NCI-H1105 treated with DMSO at 0.1 percent for 48 hours (cell line): ENCODE data around the gene RPS6KC1.
"Not testable (repeated sequence)": the region's sequence is repeated elsewhere in the genome, so short reads cannot be mapped to it uniquely, and the experiment has no call there.

Source experiments
- DNase-seq: peaks from one replicate; lab custom pipeline; 2025; lab: John Stamatoyannopoulos, UW

Gene RPS6KC1, protein sequence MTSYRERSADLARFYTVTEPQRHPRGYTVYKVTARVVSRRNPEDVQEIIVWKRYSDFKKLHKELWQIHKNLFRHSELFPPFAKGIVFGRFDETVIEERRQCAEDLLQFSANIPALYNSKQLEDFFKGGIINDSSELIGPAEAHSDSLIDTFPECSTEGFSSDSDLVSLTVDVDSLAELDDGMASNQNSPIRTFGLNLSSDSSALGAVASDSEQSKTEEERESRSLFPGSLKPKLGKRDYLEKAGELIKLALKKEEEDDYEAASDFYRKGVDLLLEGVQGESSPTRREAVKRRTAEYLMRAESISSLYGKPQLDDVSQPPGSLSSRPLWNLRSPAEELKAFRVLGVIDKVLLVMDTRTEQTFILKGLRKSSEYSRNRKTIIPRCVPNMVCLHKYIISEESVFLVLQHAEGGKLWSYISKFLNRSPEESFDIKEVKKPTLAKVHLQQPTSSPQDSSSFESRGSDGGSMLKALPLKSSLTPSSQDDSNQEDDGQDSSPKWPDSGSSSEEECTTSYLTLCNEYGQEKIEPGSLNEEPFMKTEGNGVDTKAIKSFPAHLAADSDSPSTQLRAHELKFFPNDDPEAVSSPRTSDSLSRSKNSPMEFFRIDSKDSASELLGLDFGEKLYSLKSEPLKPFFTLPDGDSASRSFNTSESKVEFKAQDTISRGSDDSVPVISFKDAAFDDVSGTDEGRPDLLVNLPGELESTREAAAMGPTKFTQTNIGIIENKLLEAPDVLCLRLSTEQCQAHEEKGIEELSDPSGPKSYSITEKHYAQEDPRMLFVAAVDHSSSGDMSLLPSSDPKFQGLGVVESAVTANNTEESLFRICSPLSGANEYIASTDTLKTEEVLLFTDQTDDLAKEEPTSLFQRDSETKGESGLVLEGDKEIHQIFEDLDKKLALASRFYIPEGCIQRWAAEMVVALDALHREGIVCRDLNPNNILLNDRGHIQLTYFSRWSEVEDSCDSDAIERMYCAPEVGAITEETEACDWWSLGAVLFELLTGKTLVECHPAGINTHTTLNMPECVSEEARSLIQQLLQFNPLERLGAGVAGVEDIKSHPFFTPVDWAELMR

DNA sequence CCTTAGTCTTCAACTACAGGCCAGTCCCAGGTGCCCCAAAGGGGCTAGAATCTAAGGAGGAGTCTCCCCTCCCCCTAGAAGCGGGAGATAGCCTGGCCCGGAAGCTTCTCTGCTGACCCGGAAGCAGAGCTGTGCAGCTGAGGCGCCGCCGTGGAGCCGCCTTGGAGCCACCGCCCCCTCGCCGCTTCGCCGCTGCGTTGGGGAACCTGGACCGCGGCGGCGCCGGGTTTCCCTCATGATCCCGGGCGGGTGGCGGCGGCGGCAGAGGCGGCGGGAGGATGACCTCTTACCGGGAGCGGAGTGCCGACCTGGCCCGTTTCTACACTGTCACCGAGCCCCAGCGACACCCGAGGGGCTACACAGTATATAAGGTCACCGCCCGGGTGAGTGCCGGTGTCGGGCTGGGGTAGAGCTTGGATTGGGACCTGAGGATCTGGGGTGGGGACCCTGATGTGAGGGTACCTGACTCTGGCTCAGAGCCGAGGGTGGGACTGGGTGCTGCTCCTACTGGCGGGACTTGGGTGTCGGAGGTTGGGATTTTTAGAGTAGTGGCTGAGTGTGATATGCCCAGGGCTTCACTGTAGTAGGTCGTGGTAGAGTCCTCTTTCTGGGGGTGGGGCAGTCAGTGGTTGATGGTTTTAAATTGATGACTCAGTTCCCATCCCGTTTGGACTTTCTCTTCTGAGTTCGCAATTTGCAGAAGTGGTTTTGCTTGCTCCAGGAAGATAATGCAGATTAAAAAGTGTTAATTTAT is at the start of gene RPS6KC1:
RPS6KC1 (plus strand) TSS at position 115 of the 754 bp plus-strand sequence; CDS start at position 279, 164 bp downstream.
- peak; percentile 89 for DNase-seq

DNA sequence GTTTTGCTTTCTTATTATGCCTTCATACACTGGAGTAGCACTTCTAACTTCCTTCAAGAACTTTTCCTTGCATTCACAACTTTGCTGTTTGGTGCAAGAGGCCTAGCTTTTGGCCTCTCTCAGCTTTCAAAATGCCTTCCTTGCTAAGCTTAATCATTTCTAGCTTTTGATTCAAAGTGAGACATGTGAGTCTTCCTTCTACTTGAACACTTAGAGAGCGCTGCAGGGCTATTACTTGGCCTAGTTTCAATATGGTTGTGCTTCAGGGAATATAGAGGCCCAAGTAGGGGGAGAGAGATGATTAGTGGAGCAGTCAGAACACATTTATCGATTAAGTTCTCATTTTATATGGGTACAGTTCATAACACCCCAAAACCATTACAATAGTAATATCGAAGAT is 47.8 kb upstream of the RPS6KC1 start:
- DNase-seq, result no peak

GRCh38 chr1:213008564-213008963 is 42.5 kb upstream of the RPS6KC1 start:
- DNase-seq, result no peak

DNA sequence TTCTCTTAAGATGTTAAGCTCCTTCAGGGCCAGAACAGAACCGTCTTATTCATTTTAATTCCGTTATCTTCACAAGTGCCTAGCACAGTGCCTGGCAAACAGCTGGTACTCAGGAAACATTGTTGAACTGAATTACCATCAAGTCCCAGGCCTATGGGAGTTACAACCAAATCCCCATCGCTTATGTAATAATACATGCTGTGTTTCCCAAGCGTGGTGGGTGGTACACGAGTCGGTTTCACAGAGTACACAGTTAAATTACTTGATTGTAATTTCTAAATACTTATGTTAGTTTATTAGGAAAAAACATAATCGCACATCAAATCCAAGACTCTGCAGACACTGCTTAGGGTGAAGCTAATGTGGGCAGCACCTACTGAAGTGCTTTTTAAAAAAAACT is 36.4 kb upstream of the RPS6KC1 start:
- no peak for DNase-seq

DNA sequence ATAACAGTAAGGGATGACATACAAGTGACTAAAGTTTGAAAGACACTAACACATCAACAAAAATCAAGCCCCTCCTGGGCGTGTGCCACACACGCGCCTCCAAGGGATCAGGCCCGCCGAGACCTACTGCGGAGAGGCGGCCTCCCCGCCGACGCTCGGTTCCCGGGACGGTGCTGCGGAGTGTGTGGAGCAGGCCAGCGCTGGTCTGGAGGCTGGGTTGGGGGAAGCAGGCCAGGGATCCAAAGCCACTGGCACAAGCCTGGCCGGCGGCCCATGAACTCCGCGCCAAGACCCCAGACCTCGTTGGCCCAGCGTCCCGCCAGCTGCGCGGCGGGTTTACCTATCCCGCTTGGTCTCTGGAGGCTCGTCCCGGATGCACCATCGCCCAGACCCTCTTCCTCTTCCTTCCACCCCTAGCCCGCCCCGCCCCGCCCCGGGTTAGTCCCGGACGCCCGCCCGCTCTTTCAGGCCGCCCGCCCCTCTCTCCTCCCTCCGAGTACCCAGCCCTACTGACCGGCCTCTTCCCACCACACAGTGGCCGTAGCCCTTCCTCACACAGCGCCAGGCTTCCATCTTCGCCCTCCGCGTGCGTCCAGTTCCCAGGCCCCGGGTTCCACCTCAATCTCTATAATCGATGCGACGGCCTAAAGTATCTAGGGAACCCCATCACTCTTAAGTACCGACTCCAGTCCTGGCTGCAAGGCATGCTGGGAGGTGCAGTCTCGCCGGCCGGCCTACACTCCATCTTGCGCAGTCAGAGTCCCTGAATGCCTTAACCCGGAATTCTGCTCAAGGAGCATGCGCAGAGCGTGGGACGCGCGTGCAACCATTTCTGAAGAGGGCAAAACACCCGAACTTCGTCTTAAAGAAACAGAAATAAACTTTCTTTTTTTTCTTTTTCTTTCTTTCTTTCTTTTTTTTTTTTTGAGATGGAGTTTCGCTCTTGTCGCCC is 35.7 kb upstream of the RPS6KC1 start, which contains the start of gene ANGEL2:
ANGEL2 (minus strand) TSS at position 769 of the 952 bp plus-strand sequence; CDS start at position 573, 196 bp downstream.
- DNase-seq, result peak; percentile 98

GRCh38 chr1:213017447-213018273 is 33.4 kb upstream of the RPS6KC1 start:
- DNase-seq, result no peak

DNA sequence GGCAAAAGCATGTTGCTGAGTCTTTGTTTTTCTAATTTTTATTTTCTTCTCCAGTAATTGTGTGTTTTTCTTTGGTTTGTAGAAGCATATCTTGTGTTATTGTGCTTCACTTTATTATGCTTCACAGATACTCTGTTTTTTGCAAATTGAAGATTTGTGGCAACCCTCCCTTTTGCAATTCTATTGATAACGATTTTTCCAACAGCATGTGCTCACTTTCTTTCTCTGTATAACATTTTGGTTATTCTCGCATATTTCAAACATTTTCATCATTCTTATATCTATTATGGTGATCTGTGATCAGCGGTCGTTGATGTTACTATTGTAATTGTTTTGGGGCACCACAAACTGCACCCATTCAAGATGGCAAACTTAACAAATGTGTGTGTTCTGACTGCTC is 31.6 kb upstream of the RPS6KC1 start:
- DNase-seq, result no peak

GRCh38 chr1:213020016-213020415 is 31.0 kb upstream of the RPS6KC1 start:
- DNase-seq, result no peak

GRCh38 chr1:213027024-213027423 is 24.0 kb upstream of the RPS6KC1 start:
- DNase-seq, result not testable (repeated sequence)

DNA sequence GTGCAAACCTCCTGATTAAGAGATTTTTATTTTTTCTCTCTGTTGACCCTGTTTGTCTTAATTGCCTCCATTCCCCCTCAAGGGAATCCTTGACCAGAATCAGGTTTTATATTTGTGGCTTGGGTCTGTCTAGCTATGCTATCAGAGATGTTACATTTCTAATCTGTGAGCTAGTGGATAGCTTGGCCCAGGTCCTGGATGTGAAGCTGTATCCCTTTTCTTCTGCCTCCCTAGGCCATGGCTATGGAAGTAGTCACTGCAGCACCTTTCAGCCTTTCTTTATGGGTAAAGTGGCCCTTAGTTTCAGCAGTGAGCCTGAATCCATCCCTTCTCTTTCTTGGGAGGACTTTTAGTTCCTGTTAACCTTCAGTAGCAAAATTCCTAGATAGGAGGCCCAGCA is 18.4 kb upstream of the RPS6KC1 start:
- no peak for DNase-seq

GRCh38 chr1:213034713-213035112 is 16.3 kb upstream of the RPS6KC1 start:
- DNase-seq, result no peak

DNA sequence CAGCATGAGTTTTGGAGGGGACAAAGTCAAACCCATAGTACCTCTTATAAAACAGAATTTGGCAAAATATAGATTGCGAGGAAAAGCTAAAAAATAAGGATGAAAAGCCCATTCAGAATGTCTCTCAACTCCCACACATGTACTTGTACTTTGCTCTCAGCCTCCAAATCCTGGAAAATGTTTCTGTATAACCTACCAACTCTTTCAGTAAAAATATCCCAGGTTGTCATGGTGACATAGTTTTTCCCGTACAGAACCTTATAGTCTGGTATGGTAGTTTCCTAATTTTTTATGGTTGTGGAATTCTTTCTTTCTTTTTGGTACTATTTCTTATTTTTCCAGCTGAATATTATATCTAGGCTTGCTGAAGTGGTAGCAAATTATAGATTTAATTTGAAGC is 15.5 kb upstream of the RPS6KC1 start:
- no peak for DNase-seq

- DNase-seq, result no peak
Observed at GRCh38 chr1:213041443-213041842, 9.6 kb upstream of the RPS6KC1 start.

GRCh38 chr1:213045321-213046226 is 5.5 kb upstream of the RPS6KC1 start:
- not testable (repeated sequence) for DNase-seq

DNA sequence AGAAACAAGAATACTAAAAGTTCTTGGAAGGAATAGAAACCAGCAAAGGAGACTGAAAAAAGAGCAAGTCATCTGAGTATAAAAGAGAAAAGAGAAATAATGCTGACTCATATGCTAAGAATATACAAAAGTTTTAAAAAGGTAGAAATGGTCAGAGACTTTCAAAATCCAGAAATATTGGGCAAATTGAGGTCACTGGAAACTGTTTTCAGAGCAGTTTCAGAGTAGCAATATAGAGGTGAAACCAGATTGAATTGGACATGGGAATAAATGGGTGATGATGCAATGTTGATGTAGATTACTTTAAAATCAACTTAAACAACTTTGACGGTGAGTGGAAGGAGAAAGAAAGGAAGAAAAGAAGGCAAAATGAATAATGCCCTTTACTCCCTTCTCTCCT is 1.8 kb upstream of the RPS6KC1 start:
- no peak for DNase-seq

DNA sequence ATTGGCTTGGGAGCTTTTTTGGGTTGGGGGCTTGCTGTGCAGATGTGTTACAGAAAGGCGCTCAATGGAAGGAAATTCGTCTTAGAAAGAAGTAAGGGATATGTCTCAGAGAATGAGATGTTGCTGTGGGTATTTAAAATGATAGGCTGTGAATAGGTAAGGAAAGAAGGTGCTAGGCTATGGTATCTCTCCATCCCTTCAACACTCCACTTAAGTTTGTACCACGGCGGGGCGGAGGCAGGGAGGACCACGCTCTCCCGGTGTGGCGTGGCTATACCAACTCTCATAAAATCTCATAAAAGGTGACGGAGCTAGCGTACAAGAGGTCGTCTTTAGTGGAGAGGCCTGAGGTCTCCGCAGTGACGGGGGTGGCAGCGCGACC is 305 bp upstream of the RPS6KC1 start:
- no peak for DNase-seq

GRCh38 chr1:213051881-213052202 is 801 bp downstream of the RPS6KC1 start:
- DNase-seq, result no peak

GRCh38 chr1:213053455-213053854 is 2.4 kb downstream of the RPS6KC1 start:
- no peak for DNase-seq

DNA sequence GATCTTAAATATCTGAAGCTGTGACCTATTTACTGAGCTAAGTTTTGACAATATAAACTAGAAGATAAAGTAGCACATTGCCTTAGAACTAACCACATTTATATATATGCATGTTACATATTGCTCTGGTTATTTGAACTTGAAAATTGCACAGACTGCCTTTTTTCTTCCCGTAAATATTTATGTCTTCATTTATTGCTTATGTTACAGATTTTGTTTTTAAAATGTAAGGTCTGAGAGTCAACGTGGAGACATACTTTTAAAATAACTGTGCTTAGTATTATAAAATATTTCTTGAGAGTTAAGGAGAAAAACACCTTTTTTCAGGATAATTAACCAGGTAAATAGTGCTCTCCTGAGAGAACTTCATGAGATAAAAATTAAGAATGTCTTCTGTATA is 3.1 kb downstream of the RPS6KC1 start:
- no peak for DNase-seq
